ENCODE measurements around the gene UGCG. TPM values are rescaled to one million over a fixed set of nuclear protein-coding genes. Genes with fewer than 3 reads are reported as not detected.

UGCG gene
- total and polyA plus RNA-seq, 2 of the 8 experiments (the other 6 are each of a cell fraction or from before 2014, with no cell fraction given): 14.9 to 34.0 TPM

DNA sequence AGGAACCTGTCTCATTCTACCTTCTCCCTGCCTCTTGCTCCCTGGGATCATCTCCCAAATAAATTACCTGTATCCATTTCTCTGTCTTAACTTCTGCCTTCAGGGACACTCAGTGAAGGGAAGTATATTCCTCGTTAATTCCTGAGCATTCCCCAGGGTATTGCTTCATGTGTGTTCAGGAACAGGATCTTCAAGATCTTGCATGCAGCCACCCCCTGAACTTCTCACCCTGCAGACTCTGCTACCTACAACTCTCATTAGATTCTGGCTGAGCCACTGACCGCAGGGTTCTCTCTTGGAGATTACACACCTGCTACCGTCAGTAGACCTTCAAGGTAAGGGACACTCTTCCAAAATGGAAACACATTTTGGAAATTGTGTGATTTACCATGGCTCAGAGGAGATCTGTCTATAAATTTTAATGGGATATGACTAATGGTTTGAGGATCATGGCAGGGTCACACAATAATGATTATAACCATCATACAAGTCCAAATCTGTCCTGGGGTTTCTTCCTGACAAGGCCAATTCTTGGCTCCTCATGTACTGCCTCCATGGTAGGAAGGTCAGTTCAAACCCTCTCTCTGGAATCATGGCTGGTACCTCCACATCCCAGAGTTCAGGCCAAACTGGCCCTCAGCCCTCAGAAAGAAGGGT, 38.9 kb upstream of the UGCG start:
- H3K27me3 ChIP-seq (replicated peaks in 1 of 4; ENCODE audit: control insufficient read depth in 3 of 4, extremely low read depth in 1 of 4, insufficient read depth in 3 of 4, low read length in 3 of 4): no peaks in the 10 kb centered on the region
- no peaks in the 10 kb centered on the region for H3K79me1 ChIP-seq (ENCODE audit: low read depth, low read length)
- no peaks in the 10 kb centered on the region for H3K79me2 ChIP-seq (ENCODE audit: control insufficient read depth in 1 of 2, insufficient read depth in 2 of 2, low read length in 2 of 2)
- no peak for DNase-seq (ENCODE audit: low read depth in 1 of 2, low spot score in 2 of 2)
- H3K9me3 ChIP-seq (ENCODE audit: insufficient read depth in 2 of 2, low read depth in 1 of 2, low read length in 1 of 2): no peaks in the 10 kb centered on the region
- H3K4me2 ChIP-seq (ENCODE audit: insufficient read depth in 1 of 2, low read depth in 2 of 2, low read length in 2 of 2): no peak overlapping the region
- ChIA-PET POLR2A (ENCODE audit: partially characterized antibody) (no interaction called here), CTCF (ENCODE audit: partially characterized antibody) (no interaction called here)
- no peak for FAIRE-seq
- H2BK120ac ChIP-seq (replicated peaks; ENCODE audit: low read depth, low read length): no peak overlapping the region
- no peaks in the 10 kb centered on the region for H4K20me1 ChIP-seq (replicated peaks in 1 of 2; ENCODE audit: control insufficient read depth in 1 of 2, insufficient read depth in 2 of 2, low read length in 2 of 2)
- no peak overlapping the region for H2AFZ ChIP-seq (ENCODE audit: low read length)
- no peak overlapping the region for H4K5ac ChIP-seq (ENCODE audit: insufficient read length, low read depth, low read length)
- no peak overlapping the region for H2BK12ac ChIP-seq (ENCODE audit: low read depth, low read length)
- H4K8ac ChIP-seq (ENCODE audit: extremely low read depth, insufficient read depth, low read length): no peak overlapping the region
- no peaks in the 10 kb centered on the region for H3K4me1 ChIP-seq (replicated peaks in 1 of 4; ENCODE audit: control insufficient read depth in 3 of 4, insufficient read depth in 4 of 4, low read length in 3 of 4)
- no peak overlapping the region for H3K56ac ChIP-seq (replicated peaks; ENCODE audit: insufficient read length, low read depth, low read length)
- H3K4ac ChIP-seq (replicated peaks; ENCODE audit: insufficient read length, low read depth, low read length): no peak overlapping the region
- H4K91ac ChIP-seq (replicated peaks; ENCODE audit: insufficient read length, low read length): no peak overlapping the region
- H3K27ac ChIP-seq (ENCODE audit: low read depth, low read length): no peak overlapping the region
- H2AK5ac ChIP-seq (ENCODE audit: low read depth, low read length): no peak overlapping the region
- no peak overlapping the region for H3K23ac ChIP-seq (ENCODE audit: insufficient read length)
- TF ChIP-seq, protein P1, sequence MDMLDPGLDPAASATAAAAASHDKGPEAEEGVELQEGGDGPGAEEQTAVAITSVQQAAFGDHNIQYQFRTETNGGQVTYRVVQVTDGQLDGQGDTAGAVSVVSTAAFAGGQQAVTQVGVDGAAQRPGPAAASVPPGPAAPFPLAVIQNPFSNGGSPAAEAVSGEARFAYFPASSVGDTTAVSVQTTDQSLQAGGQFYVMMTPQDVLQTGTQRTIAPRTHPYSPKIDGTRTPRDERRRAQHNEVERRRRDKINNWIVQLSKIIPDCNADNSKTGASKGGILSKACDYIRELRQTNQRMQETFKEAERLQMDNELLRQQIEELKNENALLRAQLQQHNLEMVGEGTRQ (IDR thresholded peaks at IDR 0.05; ENCODE audit: low read length): no peak
- TF ChIP-seq RXRA (IDR thresholded peaks at IDR 0.05; ENCODE audit: insufficient read depth, low read depth, low read length): no peak
- TF ChIP-seq, protein P2, sequence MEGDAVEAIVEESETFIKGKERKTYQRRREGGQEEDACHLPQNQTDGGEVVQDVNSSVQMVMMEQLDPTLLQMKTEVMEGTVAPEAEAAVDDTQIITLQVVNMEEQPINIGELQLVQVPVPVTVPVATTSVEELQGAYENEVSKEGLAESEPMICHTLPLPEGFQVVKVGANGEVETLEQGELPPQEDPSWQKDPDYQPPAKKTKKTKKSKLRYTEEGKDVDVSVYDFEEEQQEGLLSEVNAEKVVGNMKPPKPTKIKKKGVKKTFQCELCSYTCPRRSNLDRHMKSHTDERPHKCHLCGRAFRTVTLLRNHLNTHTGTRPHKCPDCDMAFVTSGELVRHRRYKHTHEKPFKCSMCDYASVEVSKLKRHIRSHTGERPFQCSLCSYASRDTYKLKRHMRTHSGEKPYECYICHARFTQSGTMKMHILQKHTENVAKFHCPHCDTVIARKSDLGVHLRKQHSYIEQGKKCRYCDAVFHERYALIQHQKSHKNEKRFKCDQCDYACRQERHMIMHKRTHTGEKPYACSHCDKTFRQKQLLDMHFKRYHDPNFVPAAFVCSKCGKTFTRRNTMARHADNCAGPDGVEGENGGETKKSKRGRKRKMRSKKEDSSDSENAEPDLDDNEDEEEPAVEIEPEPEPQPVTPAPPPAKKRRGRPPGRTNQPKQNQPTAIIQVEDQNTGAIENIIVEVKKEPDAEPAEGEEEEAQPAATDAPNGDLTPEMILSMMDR (IDR thresholded peaks at IDR 0.05; ENCODE audit: control extremely low read depth in 1 of 3, insufficient read depth in 1 of 3, low read depth in 1 of 3, low read length in 3 of 3): no peak
- no peak for TF ChIP-seq BACH1 (IDR thresholded peaks at IDR 0.05; ENCODE audit: low read length)
- TF ChIP-seq JUN (IDR thresholded peaks at IDR 0.05; ENCODE audit: low read depth, low read length): no peak
- no peak for TF ChIP-seq RBBP5 (IDR thresholded peaks at IDR 0.05; ENCODE audit: borderline replicate concordance, low read depth, low read length)
- no peak for TF ChIP-seq MAFK (IDR thresholded peaks at IDR 0.05; ENCODE audit: low read depth, low read length)
- TF ChIP-seq YY1 (IDR thresholded peaks at IDR 0.05; ENCODE audit: low read depth, low read length): no peak
- no peak for TF ChIP-seq SIX5 (IDR thresholded peaks at IDR 0.05; ENCODE audit: low read depth, low read length)
- no peak for TF ChIP-seq CHD1 (IDR thresholded peaks at IDR 0.05; ENCODE audit: low read depth, low read length)
- TF ChIP-seq TAF1 (IDR thresholded peaks at IDR 0.05; ENCODE audit: low read depth, low read length): no peak
- no peak overlapping the region for H3K9ac ChIP-seq (replicated peaks in 1 of 4; ENCODE audit: extremely low read depth in 1 of 4, low read depth in 3 of 4, low read length in 3 of 4)
- no peak overlapping the region for H3K4me3 ChIP-seq (ENCODE audit: extremely low read depth in 1 of 4, insufficient read depth in 2 of 4, low read depth in 3 of 4, low read length in 4 of 4)
- no peaks in the 10 kb centered on the region for H3K36me3 ChIP-seq (ENCODE audit: control insufficient read depth in 2 of 4, insufficient read depth in 4 of 4, low read length in 3 of 4)
- no peak overlapping the region for H3K14ac ChIP-seq (ENCODE audit: insufficient read length)
- no peak overlapping the region for H2BK5ac ChIP-seq (ENCODE audit: low read depth, low read length)
- no peak overlapping the region for H3K18ac ChIP-seq (ENCODE audit: extremely low read depth, low read length)
- no peak overlapping the region for H2BK15ac ChIP-seq (ENCODE audit: low read length)
- no peak overlapping the region for H2BK20ac ChIP-seq (ENCODE audit: low read length)
- WGBS, 2 experiments (ENCODE audit: extremely low coverage in 1 of 2, insufficient coverage in 1 of 2, insufficient read length in 1 of 2, insufficient replicate concordance in 2 of 2, low coverage in 1 of 2, low lambda C conversion rate in 2 of 2, missing lambda C conversion rate in 1 of 2): 93% methylated on average over 3 of the region's 3 CpGs; no CpG with 5 or more reads in 1 of the 2 experiments
- H3K23me2 ChIP-seq (ENCODE audit: low read depth, low read length): no peaks in the 10 kb centered on the region

Measured in H1 (cell line).